GM12873 (cell line): ENCODE data around the gene EDN2.

ENCODE experiments used
- CTCF ChIP-seq: IDR thresholded peaks from 2 replicates; pipeline ENCODE4 v1.5.1; 2012; ENCODE audit warnings: low read depth, mild to moderate bottlenecking, moderate library complexity, low read length, control low read depth; ENCODE audit not compliant: insufficient read depth; ENCODE audit errors: missing control alignments

Gene EDN2

GRCh38 chr1:41480204-41481108 is 4.0 kb downstream of the EDN2 start:
- TF ChIP-seq CTCF: no peak

- no peak for TF ChIP-seq CTCF
These were observed 4.7 kb downstream of the EDN2 start for GRCh38 chr1:41479808-41480160.

- no peak for TF ChIP-seq CTCF
These were observed 5.3 kb downstream of the EDN2 start for GRCh38 chr1:41479000-41479807.

- TF ChIP-seq CTCF: no peak
These were observed 6.2 kb downstream of the EDN2 start for GRCh38 chr1:41478118-41478748.

GRCh38 chr1:41476807-41477361 is 7.6 kb downstream of the EDN2 start:
- no peak for TF ChIP-seq CTCF

GRCh38 chr1:41475859-41476567 is 8.5 kb downstream of the EDN2 start:
- TF ChIP-seq CTCF: no peak
